NCI-H1694 (cell line): Measurements from ENCODE around the gene IL19.
"Not testable (repeated sequence)": the region's sequence is repeated elsewhere in the genome, so short reads cannot be mapped to it uniquely, and the experiment has no call there.

ENCODE experiments used
- DNase-seq: peaks from one replicate; lab custom pipeline; 2025; lab: John Stamatoyannopoulos, UW

Gene IL19

DNA sequence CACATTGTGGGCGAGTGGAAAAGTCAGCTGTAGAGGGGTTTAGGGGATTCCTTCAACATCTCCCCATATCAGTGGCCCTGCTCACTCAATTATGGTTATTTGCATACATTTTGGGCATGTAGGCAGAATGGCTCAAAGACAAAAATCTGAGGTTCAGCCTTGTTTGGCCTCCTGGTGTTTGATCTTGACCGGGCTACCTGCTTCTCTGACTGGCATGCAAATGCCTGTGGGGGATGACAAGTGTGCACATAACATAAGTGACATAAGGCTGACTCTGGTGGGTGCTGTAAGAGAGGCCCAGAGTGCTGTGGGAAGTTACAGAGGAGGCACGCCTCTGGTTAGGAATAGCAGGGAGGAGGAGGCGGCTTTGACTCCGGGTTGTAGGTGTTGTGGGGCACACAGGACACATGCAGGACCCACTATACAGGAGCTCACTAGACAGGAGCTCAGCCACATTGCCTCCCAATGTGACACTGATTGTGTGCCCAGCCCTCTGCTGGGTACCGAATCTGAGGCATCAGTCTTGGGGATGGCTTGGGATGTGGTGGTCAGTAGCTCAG, 29.4 kb upstream of the IL19 start:
- DNase-seq = no peak

DNA sequence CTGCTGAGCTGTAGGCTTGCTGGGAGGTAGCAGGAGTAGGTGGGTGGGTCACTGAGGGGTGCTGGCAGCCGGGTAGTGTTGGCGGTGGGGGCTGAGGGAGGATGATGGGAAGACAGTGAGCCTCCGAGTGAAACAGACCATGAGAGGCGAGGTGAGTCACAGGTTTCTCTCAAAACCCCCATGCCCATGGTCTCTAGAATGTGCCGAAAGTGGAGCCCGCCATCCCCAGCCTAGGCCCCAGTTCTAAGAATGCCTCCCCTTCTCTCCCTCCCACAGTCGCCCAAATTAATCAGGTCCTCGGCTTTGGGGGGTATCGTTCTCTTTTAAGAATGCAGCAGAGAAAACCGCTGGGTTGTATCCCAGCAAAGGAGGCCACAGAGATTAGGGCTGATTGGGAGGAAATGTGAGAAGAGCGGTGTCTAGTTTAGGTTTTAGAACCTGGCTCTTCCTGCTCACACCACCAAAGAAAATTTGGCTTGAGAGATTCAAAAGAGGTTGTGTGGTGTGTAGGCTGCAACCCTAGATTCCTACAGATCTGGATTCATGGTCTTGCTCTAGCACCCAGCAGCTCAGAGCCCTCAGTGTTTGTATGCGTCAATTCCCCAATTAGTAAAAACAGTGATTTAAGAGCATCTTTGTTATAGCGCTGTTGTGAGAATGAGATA, 27.7 kb upstream of the IL19 start:
- DNase-seq = no peak

DNA sequence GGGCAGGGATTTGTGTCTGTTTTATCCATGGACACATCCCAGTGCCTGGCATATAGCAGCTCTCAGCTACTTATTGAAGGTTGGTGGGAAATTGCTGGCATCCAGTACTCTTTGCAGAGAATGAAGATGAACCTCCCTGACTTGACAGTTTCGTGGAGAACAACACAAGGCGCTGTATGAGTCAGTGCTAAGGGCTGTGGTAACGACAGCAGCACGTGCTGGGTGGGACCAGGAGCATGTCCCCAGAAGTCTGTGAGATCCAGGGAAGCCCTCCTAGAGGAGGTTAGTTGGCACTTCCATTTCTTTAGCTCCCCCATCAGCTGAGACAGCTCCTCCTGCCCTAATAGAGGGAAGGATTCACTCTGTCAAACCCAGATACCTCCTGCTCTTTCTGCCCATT, 25.9 kb upstream of the IL19 start:
- no peak for DNase-seq

DNA sequence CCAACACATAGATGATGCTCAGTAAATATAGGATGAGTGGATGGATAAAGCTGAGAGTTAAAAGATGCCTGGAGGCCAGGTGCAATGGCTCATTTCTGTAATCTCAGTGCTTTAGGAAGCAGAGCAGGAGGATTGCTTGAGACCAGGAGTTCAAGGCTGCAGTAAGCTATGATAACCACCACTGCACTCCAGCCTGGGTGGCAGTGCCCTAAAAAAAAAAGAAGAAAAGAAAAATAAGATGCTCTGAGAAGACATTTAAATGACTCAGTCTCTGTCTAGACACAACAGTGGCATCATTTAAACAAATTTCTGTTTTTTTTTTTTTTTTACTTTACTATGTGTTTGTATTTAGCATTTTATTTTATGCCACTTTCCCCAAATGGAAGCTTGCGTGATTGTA, 25.3 kb upstream of the IL19 start:
- DNase-seq = no peak

DNA sequence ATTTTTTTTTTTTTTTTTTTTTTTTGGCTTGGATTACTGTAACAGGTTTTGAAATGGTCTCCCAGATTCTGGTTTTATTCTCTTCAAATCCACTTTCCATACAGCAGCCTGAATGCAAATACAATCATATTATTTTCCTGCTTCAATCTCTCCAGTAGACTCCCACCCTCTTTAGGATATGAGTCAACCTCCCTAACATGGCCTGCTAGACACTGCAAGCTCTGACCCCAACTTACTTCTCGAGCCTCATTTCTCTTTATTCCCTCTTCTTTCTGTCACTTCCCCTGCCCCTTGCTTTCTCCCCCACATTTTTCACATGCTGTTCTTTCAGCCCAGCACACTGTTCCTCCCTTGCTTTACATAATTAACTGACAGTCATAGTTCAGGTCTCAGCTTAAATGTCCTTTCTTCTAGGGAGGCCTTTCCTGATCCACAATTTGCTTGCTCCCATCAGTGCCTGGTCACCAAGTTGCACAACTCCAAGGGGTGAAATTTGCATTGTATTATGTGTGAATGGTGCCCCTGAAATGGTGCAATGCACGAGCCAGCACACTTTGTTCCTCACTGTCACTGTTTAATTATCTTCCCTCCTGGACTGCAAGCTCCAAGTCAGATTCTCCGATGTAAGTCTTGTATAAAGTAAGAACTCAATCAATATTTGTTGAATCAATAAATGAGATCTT, 22.1 kb upstream of the IL19 start:
- no peak for DNase-seq

DNA sequence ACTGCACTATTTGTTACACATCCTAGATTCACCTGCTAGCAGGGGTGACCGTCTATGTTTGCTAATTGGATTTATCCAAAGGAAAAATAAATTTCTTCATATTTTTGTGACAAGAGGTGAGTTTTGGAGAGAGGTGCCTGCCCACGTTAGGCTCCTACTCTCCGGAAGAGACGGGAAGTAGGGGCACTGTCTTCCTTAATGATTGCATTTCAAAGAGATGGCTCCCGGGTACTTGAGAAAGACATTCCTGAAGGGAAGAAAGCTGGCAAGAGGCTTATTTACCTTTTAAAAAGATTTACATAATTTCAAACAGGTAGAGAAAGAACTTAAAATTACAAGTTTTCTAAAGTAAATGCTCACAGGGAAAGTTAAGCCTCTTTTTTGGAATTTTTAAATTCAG, 18.7 kb upstream of the IL19 start:
- DNase-seq = no peak

DNA sequence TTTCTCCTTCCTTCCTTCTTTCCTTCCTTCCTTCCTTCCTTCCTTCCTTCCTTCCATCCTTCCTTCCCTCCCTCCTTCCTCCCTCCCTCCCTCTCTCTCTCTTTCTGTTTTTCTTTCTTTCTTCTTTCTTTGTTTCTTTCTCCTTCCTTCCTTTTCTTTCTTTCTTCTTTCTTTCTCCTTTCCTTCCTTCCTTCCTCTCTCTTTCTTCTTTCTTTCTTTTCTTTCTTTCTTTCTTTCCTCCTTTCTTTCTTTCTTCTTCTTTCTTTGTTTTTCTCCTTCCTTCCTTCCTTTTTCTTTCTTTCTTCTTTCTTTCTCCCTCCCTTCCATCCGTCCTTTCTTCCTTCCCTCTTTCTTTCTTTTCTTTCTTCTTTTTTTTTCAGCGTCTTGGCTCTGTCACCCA, 18.1 kb upstream of the IL19 start:
- DNase-seq = no peak

DNA sequence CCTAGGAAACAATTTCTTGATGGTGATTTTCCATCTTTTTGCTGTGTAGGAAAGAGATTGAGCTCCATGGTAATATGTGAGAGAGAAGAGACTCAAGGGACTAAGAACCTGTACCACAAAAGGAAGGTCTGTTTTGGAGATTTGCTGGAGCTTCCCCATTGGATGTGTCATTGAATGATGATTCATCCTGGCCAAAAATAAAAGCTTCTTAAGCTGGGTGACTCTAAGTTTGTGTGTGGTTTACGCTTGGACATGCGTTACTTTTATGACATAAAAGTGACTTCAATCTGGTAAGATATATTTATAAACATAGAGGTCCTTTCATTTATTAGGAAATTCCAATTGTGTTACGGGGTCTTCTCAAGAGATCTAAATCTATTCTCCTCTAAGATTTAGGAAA, 17.4 kb upstream of the IL19 start:
- DNase-seq = no peak

DNA sequence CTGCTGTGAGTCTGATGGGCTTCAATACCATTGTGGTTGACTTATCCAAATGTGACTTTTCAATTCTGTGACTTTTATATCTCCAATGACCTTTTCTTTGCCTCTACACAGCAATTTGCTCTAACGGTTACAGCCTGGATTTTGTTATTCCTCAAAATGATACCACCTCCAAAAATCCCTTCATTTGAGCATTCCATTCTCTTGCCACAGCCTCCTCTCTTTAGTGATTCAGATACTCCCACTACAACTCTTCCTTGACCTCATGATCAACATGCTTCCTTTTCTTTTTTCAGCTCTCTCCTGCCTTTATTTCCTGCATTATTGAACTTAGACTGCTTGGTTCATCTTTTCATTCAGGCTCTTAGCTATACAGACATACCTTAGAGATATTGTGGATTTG, 16.6 kb upstream of the IL19 start:
- DNase-seq = no peak

DNA sequence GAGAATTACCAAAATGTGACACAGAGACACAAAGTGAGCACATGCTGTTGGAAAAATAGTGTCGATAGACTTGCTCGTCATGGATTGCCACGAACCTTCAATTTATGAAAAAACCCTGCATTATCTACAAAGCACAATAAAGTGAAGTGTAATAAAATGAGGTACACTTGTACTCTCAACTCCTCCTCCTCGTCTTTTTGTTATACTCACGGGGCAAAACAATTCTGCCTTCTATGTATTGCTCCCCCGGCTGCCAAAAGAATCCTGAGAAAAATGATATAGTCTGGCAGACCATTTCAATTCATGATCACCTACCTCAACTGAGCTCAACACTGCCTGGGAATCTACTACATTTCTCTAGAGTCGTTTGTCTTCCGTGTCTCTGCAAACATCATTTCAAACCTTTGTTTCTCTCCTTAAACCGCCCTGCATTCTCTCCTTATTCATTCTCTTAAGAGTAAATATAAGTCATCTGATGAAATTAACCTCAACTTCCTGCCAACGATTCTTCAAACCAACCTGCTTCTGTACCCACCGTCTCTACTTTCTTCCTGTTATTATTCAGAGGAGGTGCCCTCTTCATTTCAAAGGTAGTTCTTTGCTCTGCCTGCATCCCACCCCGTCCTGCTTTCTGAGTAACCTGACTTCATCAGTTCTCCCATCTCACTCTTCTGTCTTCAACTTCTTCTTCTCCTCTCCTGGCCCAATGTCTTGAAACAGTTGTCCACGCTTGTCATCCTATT, 12.9 kb upstream of the IL19 start:
- DNase-seq = no peak

DNA sequence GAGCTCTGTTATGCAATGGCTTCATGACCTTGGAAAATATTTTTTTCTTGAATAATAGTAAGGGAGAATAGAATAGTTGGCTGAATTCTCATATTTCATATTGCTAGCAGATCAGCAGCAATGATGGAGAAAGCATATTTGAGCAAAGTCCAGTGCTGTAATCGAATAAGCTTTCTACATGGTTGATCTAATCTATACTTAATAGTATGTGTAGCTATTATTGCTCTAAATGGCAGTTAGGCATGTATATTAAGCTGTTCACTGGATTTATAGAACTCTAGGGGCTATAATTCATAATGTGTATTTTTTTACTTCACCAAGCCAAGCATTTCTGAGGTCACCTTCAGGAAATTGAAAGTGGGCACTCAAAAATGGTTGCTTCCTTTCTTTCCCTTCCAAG, 10.0 kb upstream of the IL19 start:
- DNase-seq = no peak

DNA sequence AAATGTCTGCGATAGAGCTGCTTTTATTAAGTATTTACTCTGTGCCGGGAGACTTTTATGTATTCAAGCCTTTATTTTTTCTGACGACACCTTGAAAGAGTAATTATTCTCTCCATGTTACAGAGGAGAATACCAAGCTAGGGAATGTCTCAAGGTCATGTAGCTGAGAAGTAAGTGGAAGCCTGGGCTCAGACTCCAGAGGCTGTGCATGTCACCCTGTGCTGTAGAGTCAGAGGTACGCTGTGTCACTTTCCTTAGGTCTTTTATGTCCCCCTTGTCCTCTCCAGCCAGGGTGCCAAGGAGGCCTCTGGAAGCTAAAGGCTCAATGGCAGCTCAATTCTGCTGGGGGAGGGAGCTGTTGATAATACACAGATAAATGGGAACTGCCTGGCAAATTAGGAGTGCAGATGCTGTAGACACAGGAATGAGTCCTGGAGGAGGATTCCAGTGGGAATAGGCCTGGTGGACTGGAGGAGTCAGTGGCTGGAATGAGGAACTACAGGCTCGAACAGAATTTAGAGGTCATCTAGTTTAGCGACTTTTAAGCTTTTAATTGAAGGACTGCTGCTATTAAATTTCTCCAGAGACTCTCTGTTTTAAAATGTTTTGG, 9.3 kb upstream of the IL19 start:
- no peak for DNase-seq

DNA sequence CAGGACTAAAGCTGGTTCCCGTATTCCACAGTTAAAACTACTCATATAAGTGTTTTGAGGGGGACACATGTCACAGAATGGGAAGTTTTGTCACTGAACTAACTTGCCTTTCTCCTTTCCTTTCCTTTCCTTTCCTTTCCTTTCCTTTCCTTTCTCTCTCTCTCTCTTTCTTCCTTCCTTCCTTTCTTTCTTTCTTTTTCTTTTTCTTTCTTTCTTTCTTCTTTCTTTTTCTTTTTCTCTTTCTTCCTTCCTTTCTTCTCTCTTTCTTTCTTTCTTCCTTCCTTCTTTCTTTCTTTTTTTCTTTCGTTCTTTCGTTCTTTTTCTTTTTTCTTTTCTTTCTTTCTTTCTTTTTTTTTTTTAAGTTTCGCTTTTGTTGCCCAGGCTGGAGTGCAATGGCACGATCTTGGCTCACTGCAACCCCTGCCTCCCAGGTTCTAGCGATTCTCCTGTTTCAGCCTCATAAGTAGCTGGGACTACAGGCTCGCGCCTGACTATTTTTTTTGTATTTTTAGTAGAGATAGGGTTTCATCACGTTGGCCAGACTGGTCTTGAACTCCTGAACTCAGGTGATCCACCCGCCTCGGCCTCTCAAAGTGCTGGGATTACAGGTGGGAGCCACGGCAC, 7.7 kb upstream of the IL19 start:
- not testable (repeated sequence) for DNase-seq

DNA sequence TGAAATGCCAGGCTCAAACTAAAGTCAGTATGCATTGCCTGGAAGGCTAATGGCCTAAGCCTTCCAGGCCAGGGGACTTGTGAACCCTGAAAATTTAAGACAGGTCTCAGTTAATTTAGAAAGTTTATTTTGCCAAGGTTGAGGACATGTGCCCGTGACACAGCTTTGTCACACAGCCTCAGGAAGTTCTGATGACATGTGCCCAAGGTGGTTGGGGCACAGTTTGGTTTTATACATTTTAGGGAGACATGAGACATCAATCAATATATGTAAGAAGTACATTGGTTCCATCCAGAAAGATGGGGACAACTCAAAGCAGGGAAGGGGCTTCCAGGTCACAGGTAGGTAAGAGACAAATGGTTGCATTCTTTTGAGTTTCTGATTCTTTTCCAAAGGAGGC, 4.8 kb upstream of the IL19 start:
- not testable (repeated sequence) for DNase-seq

DNA sequence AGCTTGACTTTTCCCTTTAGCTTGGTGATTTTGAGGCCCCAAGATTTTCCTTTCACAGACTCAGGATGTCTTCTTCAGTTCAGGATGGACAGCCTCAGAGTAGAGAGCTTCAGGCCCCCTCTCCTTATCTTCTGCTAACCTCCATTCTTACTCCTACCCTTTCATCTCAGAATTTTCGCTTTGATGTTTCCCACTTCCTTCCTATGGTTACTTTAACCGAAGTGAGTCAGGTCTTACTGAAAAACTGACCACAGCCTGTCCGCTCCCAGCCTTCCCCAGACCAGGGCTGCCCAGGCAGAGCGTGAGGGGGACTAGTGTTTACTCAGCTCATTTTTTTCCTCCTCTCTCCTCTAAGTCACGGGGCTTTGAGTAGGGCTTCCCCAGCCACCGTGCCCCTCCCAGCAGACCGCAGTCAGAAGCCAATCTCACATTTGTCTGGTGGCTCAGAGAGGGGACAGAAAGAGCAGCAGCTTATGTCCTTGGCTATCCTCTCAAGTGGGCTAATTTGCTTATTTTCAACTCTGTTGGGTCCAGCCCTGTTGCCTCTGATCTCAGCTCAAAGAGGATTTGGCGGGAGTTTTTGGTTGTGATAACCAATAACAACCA, 4.2 kb upstream of the IL19 start:
- DNase-seq = no peak

DNA sequence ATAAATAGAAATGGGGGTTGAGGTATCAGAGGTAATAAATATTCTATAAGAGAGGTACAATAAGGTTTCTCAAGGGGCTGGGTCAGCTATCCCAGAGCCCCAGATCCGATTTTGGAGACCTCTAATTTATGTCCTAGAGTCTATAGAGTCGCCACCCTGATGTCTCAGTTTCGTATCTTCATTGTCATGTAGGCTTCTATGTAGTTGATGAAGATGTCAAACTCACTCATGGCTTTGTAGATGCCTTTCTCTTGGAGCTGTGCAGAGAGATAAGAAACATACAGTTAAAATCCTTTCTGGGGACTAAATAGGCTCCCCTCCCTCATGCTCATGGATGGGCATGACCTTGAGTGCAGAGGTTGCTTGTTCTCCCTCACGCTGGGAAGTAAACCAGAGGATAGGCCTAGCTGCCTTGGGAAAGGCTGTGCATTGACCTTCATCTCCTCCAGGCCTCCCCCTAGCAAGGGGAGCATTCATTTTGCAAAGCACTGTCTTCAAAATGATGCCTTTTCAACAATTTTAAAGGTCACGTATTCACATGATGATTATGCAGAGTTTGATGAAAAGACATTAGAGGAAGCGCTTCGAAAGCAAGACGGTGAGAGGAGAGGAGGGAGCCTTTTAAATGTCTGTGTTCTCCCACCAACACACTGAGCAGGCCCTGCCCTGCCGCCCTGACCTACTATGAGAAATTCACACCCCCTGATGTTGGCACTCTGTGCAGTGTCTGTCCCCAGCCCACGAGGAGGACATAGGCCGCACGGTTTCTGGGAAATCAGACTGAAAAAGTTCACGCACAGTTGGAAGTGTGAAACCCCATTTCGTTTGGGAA, 1.9 kb upstream of the IL19 start:
- DNase-seq = no peak

DNA sequence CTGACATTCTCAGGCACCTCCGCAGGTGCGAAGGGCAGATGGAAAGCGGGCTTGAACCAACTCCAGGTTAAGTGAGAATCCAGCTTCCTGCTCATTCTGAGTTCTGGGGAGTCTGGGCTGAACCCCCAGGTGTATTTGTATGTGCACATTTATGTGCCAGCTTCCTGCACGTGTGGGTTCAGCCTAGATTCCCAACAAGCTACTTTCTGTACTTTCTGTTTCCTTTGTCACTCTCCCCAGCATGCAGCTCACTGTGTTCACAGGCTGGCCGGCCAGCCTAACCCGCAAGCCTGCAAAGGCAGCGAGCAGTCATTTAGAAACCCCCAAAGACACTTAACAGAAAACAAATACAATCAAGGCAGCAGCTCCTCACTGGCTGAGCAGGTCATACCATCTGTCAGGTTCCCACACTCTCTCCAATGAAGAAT, 1.3 kb upstream of the IL19 start:
- DNase-seq = no peak

DNA sequence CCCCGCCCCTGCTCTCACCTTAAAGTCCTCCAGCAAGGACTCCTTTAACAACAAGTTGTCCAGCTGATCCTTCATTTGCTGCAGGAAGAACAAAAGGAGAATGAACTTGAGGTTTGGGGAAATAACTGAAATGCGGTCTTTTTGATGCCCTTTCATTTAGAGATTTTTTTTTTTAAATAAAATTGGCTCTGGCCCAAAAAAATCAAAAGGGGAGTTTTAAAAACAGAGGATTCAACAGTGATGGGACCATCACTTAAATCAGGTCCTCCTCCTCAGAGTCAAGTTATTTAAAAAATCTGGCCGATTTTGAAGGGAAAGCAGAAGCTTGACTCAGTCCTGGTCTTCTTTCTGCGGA, 742 bp downstream of the IL19 start:
- DNase-seq = no peak

DNA sequence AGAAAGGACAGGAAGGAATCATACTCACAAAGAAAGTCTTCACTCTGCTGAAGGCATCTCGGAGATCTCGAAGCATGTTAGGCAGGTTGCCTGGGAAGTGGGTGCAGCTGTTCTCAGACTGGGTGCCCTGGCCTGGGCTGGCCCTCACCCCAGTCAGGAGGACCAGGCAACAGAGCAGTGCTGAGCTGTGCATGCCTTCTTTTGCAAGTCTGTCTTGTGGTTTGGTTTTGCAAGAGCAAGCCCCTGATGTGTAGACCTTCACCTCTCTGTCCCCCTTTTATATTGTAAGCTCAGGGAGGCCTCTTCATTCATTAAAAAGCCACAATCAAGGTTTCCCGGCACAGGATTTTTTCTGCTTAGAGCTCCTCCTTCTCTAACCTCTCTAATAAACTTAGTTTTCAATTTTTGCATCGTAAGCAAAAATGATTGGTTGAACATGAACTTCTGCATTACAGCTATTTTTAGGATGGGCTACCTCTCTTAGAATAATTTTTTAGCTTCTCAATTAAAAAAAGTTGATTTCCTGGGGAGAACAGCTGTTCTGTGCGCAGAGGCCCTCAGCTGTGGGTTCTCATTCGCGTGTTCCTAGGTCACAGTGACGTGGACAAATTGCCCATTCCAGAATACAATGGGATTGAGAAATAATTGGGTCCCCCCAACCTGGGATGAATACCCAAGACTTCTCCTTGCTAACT, 1.8 kb downstream of the IL19 start, which contains the start of gene IL10:
IL10 (minus strand) TSS at position 252 of the 695 bp plus-strand sequence; CDS start at position 193, 59 bp downstream.
- no peak for DNase-seq

DNA sequence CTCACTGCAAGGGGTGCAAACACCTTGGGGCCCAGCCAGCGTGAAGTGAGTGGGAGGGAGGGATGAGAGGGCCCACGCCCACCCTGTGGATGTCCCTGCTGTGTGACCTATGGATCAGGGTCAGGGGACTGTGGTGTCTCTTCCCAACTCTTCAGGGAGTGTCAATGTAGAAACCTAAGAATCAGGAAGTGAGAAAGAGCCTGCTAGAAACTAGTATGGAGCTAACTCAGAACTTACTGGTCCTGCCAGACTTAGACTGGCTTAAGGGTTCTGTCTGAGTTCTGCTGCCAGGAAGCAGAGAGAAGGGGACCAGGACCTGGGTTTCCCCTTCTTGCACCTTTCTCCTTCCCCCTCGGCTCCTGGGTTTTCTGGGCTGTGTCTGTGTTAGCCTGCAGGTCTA, 3.5 kb downstream of the IL19 start:
- DNase-seq = no peak
